HEK293 (cell line): ENCODE results near the gene HMGB1.

Experiments used
- CTCF ChIP-seq: fragments of 450-650 bp; formaldehyde crosslinking; IDR thresholded peaks from 2 replicates; pipeline ENCODE4 v1.5.1; 2016; ENCODE audit warnings: missing biosample characterization, missing genetic modification characterization
- SALL2 ChIP-seq: fragments of 450-650 bp; formaldehyde crosslinking; IDR thresholded peaks from 2 replicates; pipeline ENCODE4 v1.5.0; 2017; ENCODE audit warnings: missing biosample characterization, mild to moderate bottlenecking, missing genetic modification characterization, borderline replicate concordance
- ZNF121 ChIP-seq: fragments of 450-650 bp; formaldehyde crosslinking; IDR thresholded peaks from 2 replicates; pipeline ENCODE4 v1.5.1; 2016; ENCODE audit warnings: missing biosample characterization, missing genetic modification characterization
- ZNF350 ChIP-seq: fragments of 450-650 bp; formaldehyde crosslinking; IDR thresholded peaks from 2 replicates; pipeline ENCODE4 v1.5.0; 2017; ENCODE audit warnings: missing biosample characterization, mild to moderate bottlenecking, missing genetic modification characterization

GRCh38 chr13:30496147-30496546 is 30.4 kb upstream of the HMGB1 start:
- TF ChIP-seq ZNF121 (tag by site-specific recombination): no peak
- no peak for TF ChIP-seq ZNF350 (tag by site-specific recombination)
- no peak for TF ChIP-seq SALL2
- no peak for TF ChIP-seq CTCF (tag by site-specific recombination)
